Measurements from ENCODE around the gene ICA1.

Gene ICA1

GRCh38 chr7:8226501-8226900 is 35.5 kb downstream of the ICA1 start:
- no peak for DNase-seq

GRCh38 chr7:8221567-8221966 is 40.4 kb downstream of the ICA1 start:
- no peak for DNase-seq

GRCh38 chr7:8221101-8221495 is 40.9 kb downstream of the ICA1 start:
- no peak for DNase-seq

GRCh38 chr7:8220376-8221100 is 41.4 kb downstream of the ICA1 start:
- DNase-seq = no peak

GRCh38 chr7:8217200-8218068 is 44.5 kb downstream of the ICA1 start:
- DNase-seq = peak; percentile 23

GRCh38 chr7:8216334-8216690 is 45.7 kb downstream of the ICA1 start:
- no peak for DNase-seq

- no peak for DNase-seq
Measured at GRCh38 chr7:8215648-8216333, 46.2 kb downstream of the ICA1 start.

- DNase-seq = no peak
Measured at GRCh38 chr7:8214244-8214824, 47.6 kb downstream of the ICA1 start.

GRCh38 chr7:8213381-8213780 is 48.6 kb downstream of the ICA1 start:
- no peak for DNase-seq

GRCh38 chr7:8212638-8213037 is 49.3 kb downstream of the ICA1 start:
- DNase-seq = no peak

- no peak for DNase-seq
Measured at GRCh38 chr7:8211725-8212096, 50.3 kb downstream of the ICA1 start.

GRCh38 chr7:8210845-8211724 is 50.9 kb downstream of the ICA1 start:
- DNase-seq = no peak

GRCh38 chr7:8209353-8209752 is 52.6 kb downstream of the ICA1 start:
- DNase-seq = no peak

GRCh38 chr7:8208816-8209215 is 53.2 kb downstream of the ICA1 start:
- DNase-seq = no peak

GRCh38 chr7:8206956-8207355 is 55.0 kb downstream of the ICA1 start:
- no peak for DNase-seq

- DNase-seq = no peak
Measured at GRCh38 chr7:8205537-8205936, 56.4 kb downstream of the ICA1 start.

GRCh38 chr7:8205031-8205387 is 57.0 kb downstream of the ICA1 start:
- no peak for DNase-seq

GRCh38 chr7:8204339-8205030 is 57.5 kb downstream of the ICA1 start:
- no peak for DNase-seq

GRCh38 chr7:8201846-8202441 is 60.0 kb downstream of the ICA1 start:
- no peak for DNase-seq

GRCh38 chr7:8200717-8201116 is 61.2 kb downstream of the ICA1 start:
- no peak for DNase-seq

GRCh38 chr7:8200316-8200715 is 61.7 kb downstream of the ICA1 start:
- no peak for DNase-seq

Measured in NCI-H510A (cell line).